GM19043 (cell line): Measurements from ENCODE around the gene LRRFIP1.
"Not testable (repeated sequence)": the region's sequence is repeated elsewhere in the genome, so short reads cannot be mapped to it uniquely, and the experiment has no call there.

Source experiments
- ATAC-seq: cut with Tn5 transposase; IDR thresholded peaks from one replicate; pipeline ENCODE4 v1.9.1; 2021; ENCODE audit warnings: low read depth; ENCODE audit not compliant: unreplicated experiment

Gene LRRFIP1

GRCh38 chr2:237737196-237737865 is 109.9 kb downstream of the LRRFIP1 start:
- ATAC-seq: no peak

GRCh38 chr2:237738255-237738654 is 110.9 kb downstream of the LRRFIP1 start:
- no peak for ATAC-seq

GRCh38 chr2:237739101-237739500 is 111.7 kb downstream of the LRRFIP1 start:
- ATAC-seq: no peak

GRCh38 chr2:237742191-237742590 is 114.8 kb downstream of the LRRFIP1 start:
- ATAC-seq: no peak

GRCh38 chr2:237742614-237743013 is 115.2 kb downstream of the LRRFIP1 start:
- ATAC-seq: no peak

- ATAC-seq: no peak
These were observed 115.6 kb downstream of the LRRFIP1 start for GRCh38 chr2:237743024-237743423.

GRCh38 chr2:237743561-237744269 is 116.3 kb downstream of the LRRFIP1 start:
- no peak for ATAC-seq

- ATAC-seq: no peak
These were observed 116.9 kb downstream of the LRRFIP1 start for GRCh38 chr2:237744270-237744612.

- no peak for ATAC-seq
These were observed 117.3 kb downstream of the LRRFIP1 start for GRCh38 chr2:237744613-237745249.

GRCh38 chr2:237745250-237745613 is 117.8 kb downstream of the LRRFIP1 start:
- no peak for ATAC-seq

- ATAC-seq: no peak
These were observed 119.1 kb downstream of the LRRFIP1 start for GRCh38 chr2:237746302-237747080.

GRCh38 chr2:237747189-237747588 is 119.8 kb downstream of the LRRFIP1 start:
- no peak for ATAC-seq

- ATAC-seq: no peak
These were observed 121.6 kb downstream of the LRRFIP1 start for GRCh38 chr2:237749002-237749401.

- no peak for ATAC-seq
These were observed 122.6 kb downstream of the LRRFIP1 start for GRCh38 chr2:237749961-237750360.

- not testable (repeated sequence) for ATAC-seq
These were observed 123.1 kb downstream of the LRRFIP1 start for GRCh38 chr2:237750441-237750840.

GRCh38 chr2:237752761-237753165 is 125.4 kb downstream of the LRRFIP1 start:
- peak; percentile 99 for ATAC-seq

- no peak for ATAC-seq
These were observed 126.8 kb downstream of the LRRFIP1 start for GRCh38 chr2:237754182-237754581.

GRCh38 chr2:237754626-237755248 is 127.3 kb downstream of the LRRFIP1 start:
- ATAC-seq: no peak

GRCh38 chr2:237757616-237758015 is 130.2 kb downstream of the LRRFIP1 start:
- ATAC-seq: no peak

- ATAC-seq: no peak
These were observed 130.8 kb downstream of the LRRFIP1 start for GRCh38 chr2:237758185-237758584.

- no peak for ATAC-seq
These were observed 131.8 kb downstream of the LRRFIP1 start for GRCh38 chr2:237759176-237759575.
